Endothelial cell of umbilical vein (primary cell): ENCODE measurements around the gene NT5DC4. TPM values are rescaled to one million over a fixed set of nuclear protein-coding genes. Genes with fewer than 3 reads are reported as not detected.

Experiments
- BruUV-seq: library from RNA; stranded (reverse); fragments of 400-500 nt; replicated peaks from 2 replicates; lab custom pipeline; 2021; lab: Mats Ljungman, UMichigan
- CTCF ChIA-PET: fragments of 300-600, 350-600 bp; sonication (Branson Sonifier 250); formaldehyde crosslinking; loops from one replicate; lab custom pipeline; 2021; ENCODE audit warnings: antibody characterized with exemption, inconsistent platforms; lab: Charles Lee
- POLR2A ChIA-PET: fragments of 300-600, 350-600 bp; sonication (Branson Sonifier 250); formaldehyde crosslinking; loops from one replicate; lab custom pipeline; 2021; ENCODE audit warnings: antibody characterized with exemption, inconsistent platforms; lab: Charles Lee
- DNase-seq: peaks from one replicate; pipeline ENCODE4 v3.0.0-alpha.2; 2011; ENCODE audit warnings: low read depth, low spot score
- FAIRE-seq: peaks from 2 replicates; lab custom pipeline; 2011; peaks lifted over from hg19 to GRCh38; lab: Jason Lieb, UNC
- H2AFZ ChIP-seq: 2 replicates; pipeline ENCODE4 v1.6.0; 2012; ENCODE audit warnings: low read depth, low read length, control low read depth, inconsistent platforms
- H3K27ac ChIP-seq: 2 replicates; pipeline ENCODE4 v1.5.1; 2011; ENCODE audit warnings: low read depth, mild to moderate bottlenecking, control low read depth, low read length, moderate library complexity; ENCODE audit not compliant: insufficient read depth
- H3K27me3 ChIP-seq, 2 experiments: 2 replicates each; pipeline versions ENCODE4 v1.6.0 to v1.6.1; 2011; ENCODE audit warnings: low read length in 2 of 2, mixed read lengths in 1 of 2; ENCODE audit not compliant: control insufficient read depth in 2 of 2, insufficient read depth in 2 of 2
- H3K36me3 ChIP-seq, 2 experiments: 2 replicates in 1 of 2; 3 replicates in 1 of 2; pipeline ENCODE4 v1.5.1; 2011; ENCODE audit warnings: low read length in 2 of 2, mild to moderate bottlenecking in 1 of 2, moderate library complexity in 1 of 2; ENCODE audit not compliant: control insufficient read depth in 2 of 2, insufficient read depth in 2 of 2; ENCODE audit errors: extremely low read depth in 1 of 2
- H3K4me1 ChIP-seq: 3 replicates; pipeline ENCODE4 v1.5.1; 2011; ENCODE audit warnings: mild to moderate bottlenecking, low read length; ENCODE audit not compliant: control insufficient read depth, insufficient read depth; ENCODE audit errors: extremely low read depth
- H3K4me2 ChIP-seq: 2 replicates; pipeline ENCODE4 v1.6.1; 2011; ENCODE audit warnings: low read length, control low read depth, mixed read lengths; ENCODE audit not compliant: insufficient read depth
- H3K4me3 ChIP-seq, 3 experiments: fragments of 200-600 bp in 1 of 3; sonication (generic), shearing (Covaris generic) in 1 of 3; replicated peaks in 1 of 3; 2 replicates each; pipeline ENCODE4 v1.5.1; 2011 to 2016; ENCODE audit warnings: control low read depth in 3 of 3, low read length in 3 of 3, mild to moderate bottlenecking in 2 of 3, inconsistent platforms in 1 of 3, low read depth in 1 of 3, moderate library complexity in 1 of 3; ENCODE audit not compliant: insufficient read depth in 1 of 3
- H3K79me2 ChIP-seq: 2 replicates; pipeline ENCODE4 v1.6.0; 2012; ENCODE audit warnings: low read length, inconsistent platforms; ENCODE audit not compliant: control insufficient read depth, insufficient read depth
- H3K9ac ChIP-seq: replicated peaks from 2 replicates; pipeline ENCODE3; 2011; ENCODE audit warnings: low read length, control low read depth; ENCODE audit not compliant: insufficient read depth; ENCODE audit errors: extremely low read depth
- H3K9me1 ChIP-seq: replicated peaks from 3 replicates; pipeline ENCODE4 v1.6.0; 2011; ENCODE audit warnings: mild to moderate bottlenecking, low read length; ENCODE audit not compliant: control insufficient read depth, insufficient read depth; ENCODE audit errors: extremely low read depth
- H3K9me3 ChIP-seq: replicated peaks from 2 replicates; pipeline ENCODE4 v1.5.1; 2012; ENCODE audit warnings: low read length, inconsistent platforms; ENCODE audit not compliant: control insufficient read depth, insufficient read depth
- H4K20me1 ChIP-seq: replicated peaks from 2 replicates; pipeline ENCODE3; 2011; ENCODE audit warnings: mild to moderate bottlenecking, low read length; ENCODE audit not compliant: control insufficient read depth, insufficient read depth; ENCODE audit errors: extremely low read depth
- CTCF ChIP-seq, 2 donors: IDR thresholded peaks; 1 replicate in 1 of 2; 2 replicates in 1 of 2; pipeline ENCODE4 v1.5.1; 2011; ENCODE audit warnings: low read length in 2 of 2, mild to moderate bottlenecking in 2 of 2, moderate library complexity in 2 of 2, control low read depth in 1 of 2, inconsistent platforms in 1 of 2, low read depth in 1 of 2; ENCODE audit not compliant: insufficient read depth in 1 of 2; ENCODE audit errors: extremely low read depth in 1 of 2
- EZH2 ChIP-seq: IDR thresholded peaks from 2 replicates; pipeline ENCODE4 v1.6.1; 2012; ENCODE audit warnings: borderline replicate concordance, low read depth, mild to moderate bottlenecking, moderate library complexity, low read length, inconsistent platforms; ENCODE audit not compliant: severe bottlenecking
- FOS ChIP-seq: IDR thresholded peaks from 2 replicates; pipeline ENCODE4 v1.6.1; 2011; ENCODE audit warnings: mild to moderate bottlenecking, low read length, moderate library complexity, borderline replicate concordance; ENCODE audit not compliant: insufficient read depth
- GATA2 ChIP-seq: IDR thresholded peaks from 2 replicates; pipeline ENCODE4 v1.7.0; 2011; ENCODE audit warnings: low read depth, mild to moderate bottlenecking, moderate library complexity, mixed read lengths, low read length; ENCODE audit not compliant: insufficient read length, insufficient read depth
- JUN ChIP-seq: IDR thresholded peaks from 2 replicates; pipeline ENCODE4 v1.6.1; 2011; ENCODE audit warnings: borderline replicate concordance, low read depth; ENCODE audit not compliant: insufficient read length, insufficient read depth
- MAX ChIP-seq: IDR thresholded peaks from 2 replicates; pipeline ENCODE4 v1.6.1; 2011; ENCODE audit not compliant: insufficient read depth, insufficient read length
- MYC ChIP-seq: IDR thresholded peaks from one replicate; pipeline ENCODE4 v1.6.1; 2011; ENCODE audit warnings: mild to moderate bottlenecking, low read depth, low read length
- POLR2A ChIP-seq: IDR thresholded peaks from 2 replicates; pipeline ENCODE4 v1.6.1; 2012; ENCODE audit warnings: low read depth, mild to moderate bottlenecking, control low read depth, low read length
- POLR2AphosphoS5 ChIP-seq: IDR thresholded peaks from 2 replicates; pipeline ENCODE4 v1.6.1; 2012; ENCODE audit warnings: low read depth, mild to moderate bottlenecking, control low read depth, low read length, moderate library complexity; ENCODE audit not compliant: insufficient read depth
- dilution Hi-C: fragments of 300-500 bp; cut with MboI; formaldehyde crosslinking; loops from one replicate; pipeline ENCODE4 v1.15.0; 2019; ENCODE audit warnings: low sequenced_read_pairs; ENCODE audit not compliant: extremely low pct_ligation_motif_present
- intact Hi-C: fragments of 100-400 bp; cut with micrococcal nuclease; formaldehyde crosslinking; loops from one replicate; pipeline ENCODE4 v1.10.0; 2022
- polyA plus RNA-seq, 4 experiments: library from polyadenylated mRNA; depleted of rRNA in 3 of 4; stranded (reverse) in 3 of 4; unstranded in 1 of 4; fragments of >200 nt; gene quantifications; 2 replicates each; pipeline versions ENCODE4 v1.2.1 to v1.2.3, GENCODE V29; 2011 to 2012; ENCODE audit warnings: missing spikeins in 1 of 4
- total RNA-seq: library from RNA; stranded (reverse); gene quantifications from 2 replicates; pipeline ENCODE4 v1.2.3, GENCODE V29; 2021

Gene NT5DC4
- total and polyA plus RNA-seq, 2 donors (not counting 3 experiments of a cell fraction or from before 2014, with no cell fraction given): not detected

DNA sequence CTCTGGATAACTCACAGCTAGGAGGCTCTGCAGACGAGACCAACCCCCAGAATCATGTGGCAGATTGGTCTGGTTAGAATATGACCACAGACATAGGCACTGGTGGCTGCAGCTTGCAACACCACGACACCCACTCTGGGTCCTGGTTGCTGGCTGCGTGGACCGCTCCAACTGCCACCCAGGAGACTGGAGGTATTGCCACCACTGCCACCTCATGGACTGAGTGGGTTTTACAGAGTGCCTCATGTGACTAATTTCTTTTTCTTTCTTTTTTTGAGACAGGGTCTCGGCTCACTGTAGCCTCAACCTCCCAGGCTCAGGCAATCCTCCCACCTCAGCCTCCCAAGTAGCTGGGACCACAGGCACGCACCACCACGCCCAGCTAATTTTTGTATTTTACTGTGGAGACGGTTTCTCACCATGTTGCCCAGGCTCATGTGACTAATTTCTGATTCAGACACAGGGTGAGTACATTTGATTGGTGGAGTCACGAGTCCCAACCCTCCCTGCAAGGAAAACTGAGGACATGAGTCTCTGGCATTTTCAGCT, 29.9 kb upstream of the NT5DC4 start:
- ChIA-PET CTCF (interaction anchor here (0.6 to 5.3 kb wide), 23 partner anchors 8 to 268 kb away, joined by 3 to 73 read pairs (median 5); partner anchors contain the start of gene SLC20A1), POLR2A (interaction anchor here (0.7 kb wide), 1 partner anchor 71 kb away, joined by 6 read pairs; no protein-coding TSS in a partner anchor)
- FAIRE-seq (peak; percentile 92), DNase-seq (peak; percentile 74)
- peaks cover 41% of the 10 kb centered on the region for H3K4me1 ChIP-seq
- TF ChIP-seq FOS (peak; percentile 30), CTCF (IDR thresholded peaks at IDR 0.05; ENCODE audit: extremely low read depth in 1 of 2, insufficient read depth in 1 of 2, low read depth in 1 of 2, low read length in 2 of 2) (peak; percentile 61 to 69), EZH2 (no peak)
- H3K27me3 ChIP-seq: no peaks in the 10 kb centered on the region
- H3K9me1 ChIP-seq: no peaks in the 10 kb centered on the region
- H3K79me2 ChIP-seq: no peaks in the 10 kb centered on the region
- H2AFZ ChIP-seq: peak overlapping the region; percentile 76
- H3K27ac ChIP-seq: peak overlapping the region; percentile 66
- no TSS peak for BruUV-seq
- intact Hi-C loops: loop anchor here (1.0 to 5.0 kb wide), 6 partner anchors 16 to 121 kb away; partner anchors contain the start of gene SLC20A1
- H3K4me3 ChIP-seq: no peak overlapping the region
- H3K9ac ChIP-seq: peak overlapping the region; percentile 40
- dilution Hi-C loops: no loop called here
- H3K9me3 ChIP-seq: no peaks in the 10 kb centered on the region
- H3K4me2 ChIP-seq: peak overlapping the region; percentile 35
- no peaks in the 10 kb centered on the region for H3K36me3 ChIP-seq
- no peaks in the 10 kb centered on the region for H4K20me1 ChIP-seq

GRCh38 chr2:112691881-112692281, 28.9 kb upstream of the NT5DC4 start:
- no peak overlapping the region for H2AFZ ChIP-seq
- H3K27ac ChIP-seq: peak overlapping the region; percentile 72
- H3K79me2 ChIP-seq: no peaks in the 10 kb centered on the region
- DNase-seq (no peak), FAIRE-seq (no peak)
- H3K9me1 ChIP-seq: no peaks in the 10 kb centered on the region
- TF ChIP-seq EZH2 (no peak), CTCF (IDR thresholded peaks at IDR 0.05; ENCODE audit: extremely low read depth in 1 of 2, insufficient read depth in 1 of 2, low read depth in 1 of 2, low read length in 2 of 2) (no peak), POLR2AphosphoS5 (no peak), MYC (no peak), POLR2A (no peak), MAX (no peak), FOS (no peak), JUN (no peak), GATA2 (no peak)
- no peak overlapping the region for H3K4me2 ChIP-seq
- ChIA-PET POLR2A (no interaction called here), CTCF (interaction anchor here (0.9 to 5.3 kb wide), 14 partner anchors 15 to 267 kb away, joined by 3 to 73 read pairs (median 8); partner anchors contain the start of gene SLC20A1)
- no peaks in the 10 kb centered on the region for H3K36me3 ChIP-seq
- no peak overlapping the region for H3K4me3 ChIP-seq
- BruUV-seq: TSS peak; percentile 74
- H3K27me3 ChIP-seq: no peaks in the 10 kb centered on the region
- dilution Hi-C loops (no loop called here), intact Hi-C loops (loop anchor here (1.0 to 5.0 kb wide), 7 partner anchors 17 to 120 kb away; partner anchors contain the start of genes CHCHD5 and SLC20A1)
- no peaks in the 10 kb centered on the region for H3K9me3 ChIP-seq
- no peaks in the 10 kb centered on the region for H4K20me1 ChIP-seq
- peak overlapping the region; percentile 20 for H3K9ac ChIP-seq
- H3K4me1 ChIP-seq: peaks cover 41% of the 10 kb centered on the region
